Measurements from ENCODE around the gene NSD1.
A peak's percentile ranks its signal among the peaks of the same experiment; 100 is the strongest.
"Not testable (repeated sequence)": the region's sequence is repeated elsewhere in the genome, so short reads cannot be mapped to it uniquely, and the experiment has no call there.

Gene NSD1

GRCh38 chr5:177306103-177306640 lies 172.6 kb downstream of the NSD1 start:
- not testable (repeated sequence) for DNase-seq

- DNase-seq, result no peak
Measured at GRCh38 chr5:177306674-177307543, 173.3 kb downstream of the NSD1 start.

GRCh38 chr5:177307544-177308363 lies 174.2 kb downstream of the NSD1 start:
- no peak for DNase-seq

- DNase-seq, result no peak
Measured at GRCh38 chr5:177308740-177309139, 175.2 kb downstream of the NSD1 start.

GRCh38 chr5:177309351-177310191 lies 176.0 kb downstream of the NSD1 start:
- DNase-seq, result peak in 11 of 56 donors; percentile 15 to 48 (median 34)

GRCh38 chr5:177310332-177310731 lies 176.8 kb downstream of the NSD1 start:
- DNase-seq, result no peak

GRCh38 chr5:177310757-177311391 lies 177.3 kb downstream of the NSD1 start:
- DNase-seq, result no peak

- no peak for DNase-seq
Measured at GRCh38 chr5:177311392-177311722, 177.8 kb downstream of the NSD1 start.

- peak in 54 of 56 donors; percentile 33 to 96 (median 82) for DNase-seq
Measured at GRCh38 chr5:177311723-177312648, 178.4 kb downstream of the NSD1 start, which contains the start of gene MXD3. MXD3 (minus strand) TSS chr5:177311898; CDS start chr5:177311830, 68 bp downstream.

- DNase-seq, result no peak
Measured at GRCh38 chr5:177312649-177313181, 179.1 kb downstream of the NSD1 start.

GRCh38 chr5:177313561-177314259 lies 180.1 kb downstream of the NSD1 start:
- DNase-seq, result no peak

- DNase-seq, result no peak
Measured at GRCh38 chr5:177314376-177315342, 181.1 kb downstream of the NSD1 start.

- DNase-seq, result no peak
Measured at GRCh38 chr5:177315411-177315810, 181.8 kb downstream of the NSD1 start.

GRCh38 chr5:177316005-177316404 lies 182.4 kb downstream of the NSD1 start:
- no peak for DNase-seq

- peak in 37 of 56 donors; percentile 7 to 84 (median 36) for DNase-seq
Measured at GRCh38 chr5:177317959-177318377, 184.4 kb downstream of the NSD1 start.

GRCh38 chr5:177319913-177320588 lies 186.5 kb downstream of the NSD1 start:
- no peak for DNase-seq

GRCh38 chr5:177320879-177321278 lies 187.3 kb downstream of the NSD1 start:
- peak in 2 of 56 donors; percentile 11 to 16 for DNase-seq
